HK-2 (cell line): ENCODE measurements around the gene KTI12.

ENCODE experiments used
- DNase-seq: peaks from one replicate; pipeline ENCODE4 v3.0.0-alpha.2; 2018; ENCODE audit not compliant: unreplicated experiment

Gene KTI12

GRCh38 chr1:51982161-51982560 lies 51.4 kb downstream of the KTI12 start:
- DNase-seq, result no peak
